ENCODE results near the gene COL3A1. TPM values are rescaled to one million over a fixed set of nuclear protein-coding genes. Genes with fewer than 3 reads are reported as not detected.

Gene COL3A1
- total RNA-seq, 2 donors from 2014 or later: not detected

DNA sequence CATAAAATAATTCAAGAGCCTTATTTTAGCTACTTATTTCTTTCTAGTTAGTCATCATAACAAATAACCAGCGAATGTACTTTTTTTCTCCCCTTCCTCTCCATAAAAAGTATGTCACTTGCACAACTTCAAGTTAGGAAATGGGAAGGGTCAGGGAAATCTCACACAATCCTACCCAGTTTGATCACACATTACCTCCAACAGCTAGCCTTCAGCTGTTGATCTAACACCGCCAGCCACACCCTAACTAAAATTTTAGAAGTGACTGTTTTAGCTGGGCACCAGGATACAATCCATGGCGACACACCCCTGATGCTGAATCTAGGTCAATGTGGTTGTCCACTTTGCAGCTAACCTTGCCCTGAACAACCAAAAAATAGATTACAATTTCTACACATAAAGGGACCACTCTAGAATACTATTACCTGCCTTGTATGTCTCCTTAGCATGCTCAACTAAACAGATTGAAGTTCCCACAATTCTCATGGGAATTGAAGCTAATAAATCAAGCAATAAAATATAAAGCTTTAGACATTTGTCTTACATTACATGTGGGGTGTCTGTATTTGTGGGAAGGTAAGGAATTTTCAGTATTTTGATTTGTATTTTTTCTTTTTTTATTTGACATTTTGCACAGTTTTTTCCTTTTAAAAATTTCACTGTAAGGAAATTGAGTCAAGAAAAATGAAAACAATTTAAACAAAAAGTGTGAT lies 7.3 kb upstream of the COL3A1 start:
- H3K9ac ChIP-seq (ENCODE audit: extremely low read depth, low read length, poor library complexity, severe bottlenecking): no peak overlapping the region
- no peaks in the 10 kb centered on the region for H3K36me3 ChIP-seq (ENCODE audit: control insufficient read depth, insufficient read depth, low read length)
- H3K4me1 ChIP-seq (ENCODE audit: control insufficient read depth, insufficient read depth, low read length): no peaks in the 10 kb centered on the region
- no peaks in the 10 kb centered on the region for H3K27me3 ChIP-seq (ENCODE audit: control insufficient read depth, insufficient read depth, low read length, poor library complexity, severe bottlenecking)
- H3K36me3 Mint-ChIP-seq (ENCODE audit: low read depth): no peaks in the 10 kb centered on the region
- no peaks in the 10 kb centered on the region for H3K9me3 ChIP-seq (ENCODE audit: control insufficient read depth, low read length)
- H3K27ac Mint-ChIP-seq: no peak overlapping the region
- no peak for DNase-seq
- no peaks in the 10 kb centered on the region for H3K9me3 Mint-ChIP-seq
- no peaks in the 10 kb centered on the region for H3K27me3 Mint-ChIP-seq (ENCODE audit: insufficient read depth)
- no peak overlapping the region for H3K4me3 ChIP-seq (ENCODE audit: low read length)
- 92 to 94% methylated on average over 2 to 3 of the region's 3 CpGs for WGBS, 2 experiments (ENCODE audit: insufficient coverage in 1 of 2, insufficient read length in 1 of 2)
- H3K4me3 Mint-ChIP-seq: no peak overlapping the region
- no peak overlapping the region for H3K27ac ChIP-seq (ENCODE audit: low read depth, low read length)
- H3K4me1 Mint-ChIP-seq: no peaks in the 10 kb centered on the region
- TF ChIP-seq, protein P1, sequence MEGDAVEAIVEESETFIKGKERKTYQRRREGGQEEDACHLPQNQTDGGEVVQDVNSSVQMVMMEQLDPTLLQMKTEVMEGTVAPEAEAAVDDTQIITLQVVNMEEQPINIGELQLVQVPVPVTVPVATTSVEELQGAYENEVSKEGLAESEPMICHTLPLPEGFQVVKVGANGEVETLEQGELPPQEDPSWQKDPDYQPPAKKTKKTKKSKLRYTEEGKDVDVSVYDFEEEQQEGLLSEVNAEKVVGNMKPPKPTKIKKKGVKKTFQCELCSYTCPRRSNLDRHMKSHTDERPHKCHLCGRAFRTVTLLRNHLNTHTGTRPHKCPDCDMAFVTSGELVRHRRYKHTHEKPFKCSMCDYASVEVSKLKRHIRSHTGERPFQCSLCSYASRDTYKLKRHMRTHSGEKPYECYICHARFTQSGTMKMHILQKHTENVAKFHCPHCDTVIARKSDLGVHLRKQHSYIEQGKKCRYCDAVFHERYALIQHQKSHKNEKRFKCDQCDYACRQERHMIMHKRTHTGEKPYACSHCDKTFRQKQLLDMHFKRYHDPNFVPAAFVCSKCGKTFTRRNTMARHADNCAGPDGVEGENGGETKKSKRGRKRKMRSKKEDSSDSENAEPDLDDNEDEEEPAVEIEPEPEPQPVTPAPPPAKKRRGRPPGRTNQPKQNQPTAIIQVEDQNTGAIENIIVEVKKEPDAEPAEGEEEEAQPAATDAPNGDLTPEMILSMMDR (conservative IDR thresholded peaks at IDR 0.05): no peak

DNA sequence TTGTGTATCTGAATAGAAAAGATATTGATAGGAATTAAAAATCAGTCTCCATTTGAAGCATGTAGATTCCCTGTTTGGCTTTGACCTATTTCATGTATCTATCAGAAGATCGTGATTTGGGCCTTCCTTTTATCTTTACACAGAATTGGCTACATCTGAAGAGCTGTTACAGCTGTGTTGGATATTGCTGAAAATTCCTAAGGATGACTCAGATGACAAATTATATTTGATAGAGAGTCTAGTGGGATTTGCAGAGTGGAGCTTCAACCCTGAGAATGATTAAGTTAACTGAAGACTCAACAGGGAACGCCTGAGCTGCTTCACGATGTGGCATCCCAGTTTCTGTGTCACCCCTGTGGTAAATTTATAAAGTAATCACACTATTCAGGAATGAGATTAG lies 4.9 kb upstream of the COL3A1 start:
- Histone ChIP-seq H3K9me3 (ENCODE audit: control insufficient read depth, low read length) (no peaks in the 10 kb centered on the region), H3K4me3 (ENCODE audit: low read length) (no peak overlapping the region), H3K36me3 (ENCODE audit: control insufficient read depth, insufficient read depth, low read length) (no peaks in the 10 kb centered on the region), H3K9ac (ENCODE audit: extremely low read depth, low read length, poor library complexity, severe bottlenecking) (no peak overlapping the region), H3K27ac (ENCODE audit: low read depth, low read length) (no peak overlapping the region), H3K4me1 (ENCODE audit: control insufficient read depth, insufficient read depth, low read length) (no peaks in the 10 kb centered on the region), H3K27me3 (ENCODE audit: control insufficient read depth, insufficient read depth, low read length, poor library complexity, severe bottlenecking) (no peaks in the 10 kb centered on the region)
- Mint-ChIP-seq H3K36me3 (ENCODE audit: low read depth) (no peaks in the 10 kb centered on the region), H3K27me3 (ENCODE audit: insufficient read depth) (no peaks in the 10 kb centered on the region), H3K4me3 (no peak overlapping the region), H3K9me3 (no peaks in the 10 kb centered on the region), H3K27ac (no peak overlapping the region), H3K4me1 (no peaks in the 10 kb centered on the region)
- no peak for DNase-seq
- 95 to 100% methylated on average over 1 to 3 of the region's 3 CpGs for WGBS, 2 experiments (ENCODE audit: insufficient coverage in 1 of 2, insufficient read length in 1 of 2)
- TF ChIP-seq, protein P1 (conservative IDR thresholded peaks at IDR 0.05): no peak

DNA sequence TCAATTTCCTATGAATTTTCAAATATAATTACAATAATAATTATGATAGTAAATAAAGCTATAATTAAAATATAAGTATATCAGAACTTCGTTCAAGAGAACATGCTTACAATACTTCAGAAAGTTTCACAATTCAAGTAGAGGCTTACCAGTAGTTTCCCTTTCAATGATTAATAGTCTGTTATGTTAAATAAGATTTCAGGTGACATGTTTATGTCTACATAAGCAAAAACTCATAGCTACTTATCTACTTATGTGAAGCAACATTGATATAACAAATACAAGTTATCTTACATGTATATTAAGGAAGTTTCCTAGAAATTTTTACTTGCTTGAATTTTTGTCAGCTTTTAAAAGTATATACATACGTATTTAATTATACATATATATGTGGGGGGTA lies 4.5 kb upstream of the COL3A1 start:
- TF ChIP-seq, protein P1 (conservative IDR thresholded peaks at IDR 0.05): no peak
- no CpG with 5 or more reads among the region's 2 CpGs for WGBS, 2 experiments (ENCODE audit: insufficient coverage in 1 of 2, insufficient read length in 1 of 2)
- Mint-ChIP-seq H3K4me1 (no peaks in the 10 kb centered on the region), H3K9me3 (no peaks in the 10 kb centered on the region), H3K36me3 (ENCODE audit: low read depth) (no peaks in the 10 kb centered on the region), H3K4me3 (no peak overlapping the region), H3K27ac (no peak overlapping the region), H3K27me3 (ENCODE audit: insufficient read depth) (no peaks in the 10 kb centered on the region)
- no peak for DNase-seq
- Histone ChIP-seq H3K27ac (ENCODE audit: low read depth, low read length) (no peak overlapping the region), H3K27me3 (ENCODE audit: control insufficient read depth, insufficient read depth, low read length, poor library complexity, severe bottlenecking) (no peaks in the 10 kb centered on the region), H3K36me3 (ENCODE audit: control insufficient read depth, insufficient read depth, low read length) (no peaks in the 10 kb centered on the region), H3K9me3 (ENCODE audit: control insufficient read depth, low read length) (no peaks in the 10 kb centered on the region), H3K4me3 (ENCODE audit: low read length) (no peak overlapping the region), H3K4me1 (ENCODE audit: control insufficient read depth, insufficient read depth, low read length) (no peaks in the 10 kb centered on the region), H3K9ac (ENCODE audit: extremely low read depth, low read length, poor library complexity, severe bottlenecking) (no peak overlapping the region)

All from endodermal cell (in vitro differentiated cells).